Smooth muscle cell of the brain vasculature (primary cell): Measurements from ENCODE around the gene ACTL6B.

ENCODE experiments used
- DNase-seq: peaks from one replicate; pipeline ENCODE4 v3.0.0-alpha.2; 2012; ENCODE audit warnings: low read depth, low spot score

The ACTL6B gene

DNA sequence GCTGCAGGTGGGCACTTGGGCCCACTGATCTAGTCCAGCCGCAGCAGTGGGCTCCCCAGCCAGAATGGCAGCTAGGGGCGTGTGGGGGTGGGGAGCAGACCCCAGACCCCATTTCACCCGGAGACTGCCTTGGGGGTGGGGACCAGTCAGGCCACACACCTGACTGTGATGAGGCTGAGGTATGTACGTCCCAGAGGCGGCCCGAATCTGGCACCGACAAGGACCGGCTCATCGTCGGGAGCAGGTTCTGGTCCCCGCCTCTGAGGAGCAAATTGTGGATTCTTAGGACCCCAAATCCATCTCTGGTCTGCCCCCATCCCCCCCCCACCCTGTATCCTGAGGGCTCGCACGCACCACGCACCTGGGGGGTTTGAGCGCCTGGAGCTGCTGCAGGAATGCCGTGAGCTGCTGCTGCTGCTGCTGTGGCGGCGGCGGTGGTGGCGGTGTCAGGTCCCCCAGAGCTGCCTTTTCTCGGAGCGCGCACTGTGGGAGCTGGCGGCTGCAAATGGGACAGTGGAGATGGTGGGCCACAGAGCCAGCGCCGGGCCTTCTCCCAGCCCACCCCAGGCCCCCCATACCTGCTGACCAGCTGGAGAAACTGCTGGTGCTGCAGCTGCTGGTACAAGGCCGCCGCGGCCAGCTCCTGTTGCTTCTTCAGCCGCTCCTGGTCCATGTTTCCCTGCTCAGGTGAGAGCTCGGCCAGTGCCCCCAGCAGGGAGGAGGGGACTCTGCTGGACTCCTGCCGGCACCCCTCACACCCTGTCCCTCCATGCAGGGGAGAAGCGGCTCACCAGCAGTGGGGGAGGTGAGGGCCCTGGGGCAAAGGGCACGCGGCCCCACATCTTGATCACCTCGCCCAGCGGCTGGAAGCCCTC lies 27.6 kb upstream of the ACTL6B start:
- no peak for DNase-seq

DNA sequence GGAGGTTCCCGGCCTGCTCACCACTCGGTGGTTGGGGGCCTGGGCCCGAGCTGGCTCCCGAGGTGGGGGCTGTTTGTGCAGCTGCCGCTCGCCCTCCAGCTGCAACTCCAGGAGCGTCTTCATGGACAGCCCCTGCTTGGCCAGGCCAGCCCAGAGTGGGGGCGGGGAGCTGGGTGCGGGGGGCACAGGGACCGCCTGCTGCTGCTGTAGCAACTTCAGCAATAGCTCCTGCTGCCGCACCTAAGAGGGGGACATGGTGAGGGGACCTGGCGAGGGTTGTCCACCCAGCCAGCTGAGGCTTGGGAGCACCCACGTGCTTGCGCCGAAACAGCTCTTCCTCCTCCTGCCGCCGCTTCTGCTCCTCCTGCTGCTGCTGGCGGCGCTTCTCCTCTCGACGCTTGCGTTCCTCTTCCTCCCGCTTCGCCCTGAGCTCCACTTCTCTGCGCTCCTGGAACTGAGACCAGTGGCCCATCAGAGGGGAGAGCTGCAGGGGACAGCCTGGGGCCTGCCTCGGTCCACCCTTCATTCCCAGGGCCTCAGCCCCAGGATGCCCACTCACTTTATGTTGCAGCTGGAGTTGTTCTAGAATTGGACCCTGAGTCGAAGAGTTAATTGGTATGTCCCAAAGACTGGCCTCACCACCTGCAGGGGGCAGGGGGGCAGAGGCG lies 26.9 kb upstream of the ACTL6B start:
- no peak for DNase-seq

DNA sequence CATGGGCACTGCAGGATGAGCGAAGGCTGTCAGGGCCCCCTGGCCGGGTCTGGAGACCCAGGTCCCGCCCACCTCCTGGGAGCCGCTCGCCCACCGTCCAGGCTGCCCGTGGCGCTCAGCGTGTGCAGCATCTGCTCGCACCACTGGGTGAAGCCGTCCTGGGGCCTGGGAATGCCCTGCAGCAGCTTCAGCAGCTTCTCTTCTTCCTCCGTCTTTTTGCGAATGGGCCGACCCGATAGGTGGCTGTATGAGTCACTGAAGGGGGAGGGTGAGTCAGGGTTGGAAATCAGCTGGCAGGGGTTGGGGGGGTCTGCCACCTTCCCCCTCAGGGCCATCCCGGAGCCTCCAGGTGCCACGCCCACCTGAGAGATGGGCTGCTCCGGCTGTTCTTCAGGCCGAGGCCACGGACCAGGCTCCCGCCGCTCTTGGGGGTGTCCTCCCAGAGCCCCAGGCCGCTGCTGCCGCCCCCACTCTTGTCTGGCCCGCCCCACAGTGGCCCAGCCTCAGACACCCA lies 26.0 kb upstream of the ACTL6B start:
- DNase-seq = no peak

- no peak for DNase-seq
Measured at GRCh38 chr7:100681491-100682227, 25.4 kb upstream of the ACTL6B start.

DNA sequence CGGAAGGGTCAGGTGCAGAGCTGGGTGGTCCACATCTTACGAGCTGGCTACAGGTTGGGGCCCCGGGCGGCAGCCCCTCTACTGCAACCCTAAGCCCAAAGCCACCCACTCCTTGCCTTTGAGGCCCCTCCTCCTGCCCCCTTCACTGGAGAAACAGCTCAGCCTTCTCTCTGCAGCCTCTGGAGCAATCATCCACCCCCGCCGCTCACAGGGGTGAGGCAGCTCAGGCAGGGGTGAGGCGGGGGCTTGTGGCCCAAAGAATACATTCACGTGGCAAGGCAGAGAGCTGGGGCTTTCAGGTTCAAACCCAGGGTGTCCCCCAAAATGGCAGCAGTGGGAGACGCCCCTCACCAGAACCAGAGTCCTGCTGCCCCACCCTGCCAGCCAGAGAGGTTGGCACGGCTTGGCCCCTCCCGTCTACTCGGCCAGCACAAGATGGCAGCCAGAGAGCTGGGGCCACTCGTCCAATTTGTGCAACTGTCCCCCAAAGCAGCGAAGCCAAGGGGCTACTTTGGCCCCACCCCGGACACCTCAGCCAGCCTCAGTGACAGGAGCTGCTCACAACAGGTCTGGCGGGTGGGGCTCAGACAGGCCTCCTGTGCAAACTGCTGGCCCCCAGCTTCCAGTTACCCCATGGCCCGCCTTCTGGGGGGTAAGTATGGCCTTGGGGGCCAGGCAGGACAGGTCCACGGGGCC lies 24.5 kb upstream of the ACTL6B start:
- no peak for DNase-seq

- DNase-seq = no peak
Measured at GRCh38 chr7:100679927-100680575, 23.8 kb upstream of the ACTL6B start.

- DNase-seq = no peak
Measured at GRCh38 chr7:100679129-100679926, 23.1 kb upstream of the ACTL6B start.

GRCh38 chr7:100678291-100678984 lies 22.2 kb upstream of the ACTL6B start:
- no peak for DNase-seq

DNA sequence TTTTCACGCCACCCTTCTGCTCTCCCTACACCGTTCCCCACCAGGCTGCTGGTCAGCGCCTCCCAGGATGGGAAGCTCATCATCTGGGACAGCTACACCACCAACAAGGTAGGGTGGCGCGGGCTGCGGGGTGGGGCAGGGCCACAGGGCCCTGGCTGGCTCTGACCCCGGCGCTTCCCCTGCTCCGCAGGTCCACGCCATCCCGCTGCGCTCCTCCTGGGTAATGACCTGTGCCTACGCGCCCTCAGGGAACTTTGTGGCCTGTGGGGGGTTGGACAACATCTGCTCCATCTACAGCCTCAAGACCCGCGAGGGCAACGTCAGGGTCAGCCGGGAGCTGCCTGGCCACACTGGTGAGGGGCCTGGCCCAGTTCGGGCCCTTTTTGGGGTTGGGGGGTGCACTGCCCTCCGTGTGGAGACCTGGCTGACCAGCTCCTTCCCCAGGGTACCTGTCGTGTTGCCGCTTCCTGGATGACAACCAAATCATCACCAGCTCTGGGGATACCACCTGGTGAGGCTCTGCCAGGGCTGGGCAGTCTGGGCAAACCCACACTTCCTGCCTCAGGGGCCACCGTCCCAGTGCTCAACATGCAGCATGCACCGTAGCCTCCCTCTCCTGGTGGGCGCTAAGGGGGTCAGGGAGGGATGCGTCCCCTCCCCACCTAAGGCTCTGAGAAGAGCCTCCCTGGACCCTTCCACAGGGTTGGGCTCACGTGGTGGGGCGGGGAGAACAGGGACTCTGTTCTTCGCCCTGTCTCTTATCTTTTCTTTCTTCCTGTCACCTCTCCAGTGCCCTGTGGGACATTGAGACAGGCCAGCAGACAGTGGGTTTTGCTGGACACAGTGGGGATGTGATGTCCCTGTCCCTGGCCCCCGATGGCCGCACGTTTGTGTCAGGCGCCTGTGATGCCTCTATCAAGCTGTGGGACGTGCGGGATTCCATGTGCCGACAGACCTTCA lies 21.3 kb upstream of the ACTL6B start:
- DNase-seq = no peak

GRCh38 chr7:100676501-100677306 lies 20.5 kb upstream of the ACTL6B start:
- no peak for DNase-seq

GRCh38 chr7:100675581-100676350 lies 19.5 kb upstream of the ACTL6B start:
- DNase-seq = no peak

- DNase-seq = no peak
Measured at GRCh38 chr7:100675105-100675451, 18.8 kb upstream of the ACTL6B start.

DNA sequence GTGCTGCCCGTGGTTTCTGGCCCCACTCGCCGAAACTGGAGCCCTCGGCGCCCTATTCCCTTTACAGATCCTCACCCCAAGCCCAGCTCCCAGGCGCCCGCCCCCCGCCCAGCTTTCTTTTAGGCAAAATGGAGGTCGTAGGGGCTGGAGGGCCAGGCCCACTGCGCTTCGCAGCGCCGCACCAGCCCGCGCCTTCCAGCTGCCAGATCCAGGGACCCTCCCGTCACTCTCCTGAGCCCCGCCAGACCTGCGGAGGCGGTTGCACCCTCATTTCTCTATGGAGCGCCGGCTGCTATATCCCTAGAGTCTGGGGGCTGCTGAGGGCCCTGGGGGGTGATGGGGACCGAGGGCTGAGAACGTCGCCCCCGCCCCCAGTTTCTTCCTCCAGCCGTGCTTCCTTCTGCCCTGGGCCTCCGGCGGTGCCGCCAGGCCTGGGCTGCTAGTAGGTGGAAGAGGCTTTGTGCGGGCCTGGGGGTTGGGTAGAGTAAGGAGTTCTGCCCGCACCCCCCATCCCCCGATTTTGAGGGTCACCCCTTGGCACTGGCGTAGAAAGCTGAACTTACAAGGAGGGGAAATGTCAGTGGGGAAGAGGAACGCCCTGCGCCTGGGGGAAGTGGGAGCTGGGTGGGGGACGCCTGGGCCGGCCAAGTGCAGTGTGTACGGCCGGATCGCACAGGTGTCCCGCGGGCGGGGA lies 18.3 kb upstream of the ACTL6B start:
- DNase-seq = no peak

DNA sequence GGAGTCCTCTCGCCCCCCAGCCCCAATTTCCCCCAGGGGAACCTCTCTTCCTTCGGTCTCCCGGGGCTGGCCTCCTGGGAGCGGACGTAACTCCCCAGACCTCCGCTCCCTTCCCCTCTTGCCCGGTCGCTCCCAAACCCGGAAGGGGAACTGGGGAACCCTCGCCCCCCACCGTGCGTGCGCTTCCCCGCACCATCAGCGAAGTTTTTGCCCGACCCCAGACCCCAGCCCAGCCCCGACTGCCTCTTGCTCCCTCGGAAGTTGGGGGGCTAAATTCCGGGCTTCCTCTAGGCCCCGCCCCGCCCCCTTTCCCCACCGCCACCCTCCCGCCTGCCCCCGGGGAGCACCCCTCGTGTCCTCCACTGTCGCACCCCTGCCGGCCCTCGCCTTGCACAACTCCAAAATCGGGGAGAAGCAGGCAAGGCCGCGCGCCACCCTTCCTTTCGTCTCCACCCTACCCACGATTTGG lies 17.7 kb upstream of the ACTL6B start:
- no peak for DNase-seq

GRCh38 chr7:100673302-100673941 lies 17.2 kb upstream of the ACTL6B start, which contains the start of gene GNB2:
GNB2 (plus strand) TSS chr7:100673740; CDS start chr7:100676266, 2,526 bp downstream.
- DNase-seq = peak; percentile 98
